Mesenteric fat pad (tissue), 1 donor: ENCODE measurements around the gene RASAL3. TPM values are rescaled to one million over a fixed set of nuclear protein-coding genes. Genes with fewer than 3 reads are reported as not detected.
A peak's percentile ranks its signal among the peaks of the same experiment; 100 is the strongest.

Experiments
- DNase-seq: peaks from one replicate; pipeline ENCODE4 v3.0.0-alpha.2; 2020; ENCODE audit warnings: low spot score
- total RNA-seq: library from RNA; stranded (reverse); fragmentation: NEBNext Ultra II Directional; extraction: Animal tissue kit (Norgen Biotek cat#: 25700); gene quantifications from one replicate; pipeline ENCODE4 v1.2.1, GENCODE V29; 2021
- donor health status: DM: yes; HTN: yes; CAD: no.

RASAL3 gene
- total RNA-seq, 1 donor from 2014 or later = 4.1 TPM

- no peak for DNase-seq
These were observed 28.1 kb downstream of the RASAL3 start for GRCh38 chr19:15436012-15436825.

- peak; percentile 73 for DNase-seq
These were observed 30.8 kb downstream of the RASAL3 start for GRCh38 chr19:15433519-15434069.

GRCh38 chr19:15432629-15433518 is 31.5 kb downstream of the RASAL3 start:
- peak; percentile 97 for DNase-seq

GRCh38 chr19:15432018-15432494 is 32.3 kb downstream of the RASAL3 start:
- DNase-seq = no peak

GRCh38 chr19:15431396-15432017 is 32.8 kb downstream of the RASAL3 start:
- DNase-seq = no peak

GRCh38 chr19:15430526-15431120 is 33.7 kb downstream of the RASAL3 start:
- DNase-seq = no peak

GRCh38 chr19:15429825-15430467 is 34.4 kb downstream of the RASAL3 start:
- DNase-seq = no peak

- no peak for DNase-seq
These were observed 35.2 kb downstream of the RASAL3 start for GRCh38 chr19:15428956-15429824.

GRCh38 chr19:15427991-15428471 is 36.3 kb downstream of the RASAL3 start:
- DNase-seq = no peak

- DNase-seq = no peak
These were observed 37.0 kb downstream of the RASAL3 start for GRCh38 chr19:15427350-15427700.

GRCh38 chr19:15426485-15427349 is 37.6 kb downstream of the RASAL3 start:
- no peak for DNase-seq

GRCh38 chr19:15425321-15425950 is 38.9 kb downstream of the RASAL3 start:
- DNase-seq = no peak

GRCh38 chr19:15424692-15425272 is 39.6 kb downstream of the RASAL3 start:
- no peak for DNase-seq

- DNase-seq = no peak
These were observed 40.2 kb downstream of the RASAL3 start for GRCh38 chr19:15424121-15424520.

- DNase-seq = no peak
These were observed 41.2 kb downstream of the RASAL3 start for GRCh38 chr19:15423130-15423529.

- peak; percentile 75 for DNase-seq
These were observed 41.9 kb downstream of the RASAL3 start for GRCh38 chr19:15422296-15423075.
